K562 (cell line): ENCODE data around the gene SHFL. TPM values are rescaled to one million over a fixed set of nuclear protein-coding genes. Genes with fewer than 3 reads are reported as not detected.

ENCODE experiments used
- C11orf30 ChIP-seq: fragments of 450-650 bp; IDR thresholded peaks from 2 replicates; pipeline ENCODE4 v1.6.1; 2016; ENCODE audit warnings: low read depth, mild to moderate bottlenecking
- DNMT1 ChIP-seq: fragments of 450-650 bp; IDR thresholded peaks from 2 replicates; pipeline ENCODE4 v1.6.1; 2016; ENCODE audit warnings: antibody characterized with exemption, mild to moderate bottlenecking
- E2F5 ChIP-seq: sonication (generic); formaldehyde crosslinking; IDR thresholded peaks from 2 replicates; pipeline ENCODE4 v1.8.0; 2022; ENCODE audit warnings: mild to moderate bottlenecking, missing genetic modification reagents
- ETS1 ChIP-seq: conservative IDR thresholded peaks from 2 replicates; pipeline ENCODE4 v1.6.1; 2011; ENCODE audit warnings: low read depth, mild to moderate bottlenecking, low read length; ENCODE audit not compliant: control insufficient read depth
- FOXP4 ChIP-seq: sonication (generic); formaldehyde crosslinking; IDR thresholded peaks from 2 replicates; pipeline ENCODE4 v1.8.0; 2022; ENCODE audit warnings: mild to moderate bottlenecking, missing genetic modification reagents, borderline replicate concordance
- JUND ChIP-seq, 2 experiments: IDR thresholded peaks; 2 replicates in 1 of 2; 3 replicates in 1 of 2; pipeline ENCODE4 v1.6.1; 2011; ENCODE audit warnings: borderline replicate concordance in 2 of 2, low read depth in 2 of 2, low read length in 2 of 2, improper control_type of control experiment in 1 of 2, missing biosample characterization in 1 of 2, missing genetic modification characterization in 1 of 2, missing genetic modification reagents in 1 of 2
- KHSRP ChIP-seq: fragments of 450-650 bp; IDR thresholded peaks from 2 replicates; pipeline ENCODE4 v1.6.1; 2017
- NFIX ChIP-seq: fragments of 250-450 bp; sonication (Bioruptor Pico); IDR thresholded peaks from 2 replicates; pipeline ENCODE4 v1.4.0; 2020; ENCODE audit warnings: low read depth, mild to moderate bottlenecking, moderate library complexity
- RBBP5 ChIP-seq: fragments of 200-600 bp; sonication (generic); IDR thresholded peaks from 2 replicates; pipeline ENCODE4 v1.6.1; 2012; ENCODE audit warnings: borderline replicate concordance, mild to moderate bottlenecking, low read length, control low read depth, inconsistent platforms; ENCODE audit not compliant: insufficient read depth, poor library complexity, severe bottlenecking
- TFAM ChIP-seq: fragments of 250-450 bp; sonication (Bioruptor Pico); conservative IDR thresholded peaks from 2 replicates; pipeline ENCODE4 v1.5.0; 2021; ENCODE audit warnings: mild to moderate bottlenecking, moderate library complexity
- XRCC3 ChIP-seq: fragments of 450-650 bp; IDR thresholded peaks from 2 replicates; pipeline ENCODE4 v1.6.1; 2017; ENCODE audit warnings: mild to moderate bottlenecking, moderate library complexity
- ZBTB43 ChIP-seq: sonication (generic); formaldehyde crosslinking; IDR thresholded peaks from 2 replicates; pipeline ENCODE4 v1.8.0; 2023; ENCODE audit warnings: mild to moderate bottlenecking, missing genetic modification reagents
- ZEB2 ChIP-seq: fragments of 450-650 bp; IDR thresholded peaks from 2 replicates; pipeline ENCODE4 v1.6.1; 2016
- ZNF277 ChIP-seq: fragments of 250-450 bp; sonication (Bioruptor Pico); IDR thresholded peaks from 2 replicates; pipeline ENCODE4 v1.8.0; 2022; ENCODE audit warnings: inconsistent platforms, mild to moderate bottlenecking, moderate library complexity, borderline replicate concordance
- polyA plus RNA-seq, 8 experiments: library from polyadenylated mRNA; depleted of rRNA in 4 of 8; stranded (reverse) in 5 of 8; unstranded in 3 of 8; fragments of >200 nt; fragmentation: Nextera tagmentation in 2 of 8; fragmentation: Illumina TruSeq in 1 of 8; extraction: Ambion mirVana in 2 of 8; extraction: Trizol in 1 of 8; gene quantifications; 2 replicates each; pipeline versions ENCODE4 v1.2.1 to v1.2.3, GENCODE V29; 2011 to 2014; ENCODE audit warnings: inconsistent platforms in 1 of 8, missing spikeins in 1 of 8
- total RNA-seq, 7 experiments: library from RNA; depleted of rRNA in 6 of 7; stranded (reverse); fragments of >200 nt in 6 of 7; fragmentation: Illumina TruSeq in 2 of 7; extraction: Trizol in 2 of 7; gene quantifications; 2 replicates each; pipeline versions ENCODE4 v1.2.1 to v1.2.3, GENCODE V29; 2011 to 2021; ENCODE audit warnings: low replicate concordance in 1 of 7
- TF ChIP-seq, protein P1 (sequence below): fragments of 450-650 bp; formaldehyde crosslinking; IDR thresholded peaks from 2 replicates; pipeline ENCODE4 v1.4.0; 2020; ENCODE audit warnings: mild to moderate bottlenecking, moderate library complexity

SHFL gene
- total and polyA plus RNA-seq, 9 of the 15 experiments (the other 6 are each of a cell fraction or from before 2014, with no cell fraction given): 1.5 to 25.7 (median 13.0) TPM

DNA sequence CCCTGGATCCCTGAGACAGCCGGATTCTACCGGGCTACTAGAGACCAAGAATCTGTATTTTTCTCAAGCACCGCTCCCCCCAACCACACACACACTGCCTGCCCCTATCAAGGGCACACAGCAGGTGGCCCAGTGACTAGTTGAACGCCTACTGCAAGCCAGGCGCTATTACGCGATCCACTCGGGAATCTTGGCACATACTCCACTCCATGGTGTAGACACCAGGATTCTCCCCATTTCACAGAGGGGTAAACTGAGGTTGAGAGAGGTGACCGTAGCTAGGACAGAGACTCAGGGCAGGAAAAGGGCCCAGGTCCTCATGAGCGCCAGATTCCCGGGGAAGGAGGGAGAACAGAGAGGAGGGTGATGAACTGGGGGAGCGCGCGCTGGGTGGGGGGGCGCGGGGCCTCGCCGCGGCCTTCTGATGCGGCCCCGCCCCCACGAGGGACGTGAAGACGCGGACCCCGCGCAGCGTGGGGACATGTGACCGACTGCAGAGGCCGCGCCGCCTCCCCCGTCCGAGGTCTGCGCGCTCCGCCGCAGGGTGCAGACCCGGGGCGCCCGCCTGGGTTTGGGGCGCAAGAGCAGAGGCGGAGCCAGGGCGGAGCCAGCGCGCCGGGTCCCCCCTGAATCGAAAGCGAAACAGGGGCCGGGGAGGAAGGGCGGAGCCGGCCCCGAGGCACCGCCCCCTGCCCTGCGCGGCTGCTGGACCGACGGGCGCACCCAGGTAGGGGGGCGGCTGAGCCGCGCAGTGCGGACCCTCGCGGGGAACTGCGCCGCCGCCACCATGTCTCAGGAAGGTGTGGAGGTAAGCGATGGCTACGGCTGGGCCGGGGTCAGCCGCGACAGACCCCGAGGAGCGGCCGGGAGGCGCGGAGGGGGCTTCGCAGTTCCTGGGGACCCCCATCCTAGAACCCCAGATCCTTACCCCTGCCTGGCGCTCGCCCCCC lies at the start of gene SHFL (continued):
- TF ChIP-seq ETS1 (no peak), C11orf30 (no peak), XRCC3 (no peak), DNMT1 (no peak), ZBTB43 (no peak), ZEB2 (no peak), ZNF277 (CRISPR knock-in tag) (no peak), JUND (IDR thresholded peaks at IDR 0.05; ENCODE audit: borderline replicate concordance, low read depth, low read length) (no peak), JUND (tag; IDR thresholded peaks at IDR 0.05; ENCODE audit: borderline replicate concordance, low read depth, low read length) (no peak), FOXP4 (CRISPR knock-in tag) (no peak), RBBP5 (peak; percentile 63), TFAM (CRISPR knock-in tag) (no peak), NFIX (CRISPR knock-in tag) (no peak), E2F5 (CRISPR knock-in tag) (no peak), KHSRP (no peak)
- TF ChIP-seq, protein P1, sequence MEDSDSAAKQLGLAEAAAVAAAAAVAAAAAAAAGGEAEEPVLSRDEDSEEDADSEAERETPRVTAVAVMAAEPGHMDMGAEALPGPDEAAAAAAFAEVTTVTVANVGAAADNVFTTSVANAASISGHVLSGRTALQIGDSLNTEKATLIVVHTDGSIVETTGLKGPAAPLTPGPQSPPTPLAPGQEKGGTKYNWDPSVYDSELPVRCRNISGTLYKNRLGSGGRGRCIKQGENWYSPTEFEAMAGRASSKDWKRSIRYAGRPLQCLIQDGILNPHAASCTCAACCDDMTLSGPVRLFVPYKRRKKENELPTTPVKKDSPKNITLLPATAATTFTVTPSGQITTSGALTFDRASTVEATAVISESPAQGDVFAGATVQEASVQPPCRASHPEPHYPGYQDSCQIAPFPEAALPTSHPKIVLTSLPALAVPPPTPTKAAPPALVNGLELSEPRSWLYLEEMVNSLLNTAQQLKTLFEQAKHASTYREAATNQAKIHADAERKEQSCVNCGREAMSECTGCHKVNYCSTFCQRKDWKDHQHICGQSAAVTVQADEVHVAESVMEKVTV (CRISPR knock-in tag): no peak
